ENCODE measurements around the gene FLT1.

FLT1 gene

GRCh38 chr13:28306325-28306724 lies 188.6 kb downstream of the FLT1 start:
- DNase-seq: no peak

- no peak for DNase-seq
Measured at GRCh38 chr13:28301839-28302238, 193.1 kb downstream of the FLT1 start.

- no peak for DNase-seq
Measured at GRCh38 chr13:28299916-28300315, 195.0 kb downstream of the FLT1 start.

GRCh38 chr13:28297341-28297740 lies 197.6 kb downstream of the FLT1 start:
- DNase-seq: no peak

- DNase-seq: no peak
Measured at GRCh38 chr13:28286263-28286662, 208.7 kb downstream of the FLT1 start.

GRCh38 chr13:28283600-28283999 lies 211.3 kb downstream of the FLT1 start:
- no peak for DNase-seq

- DNase-seq: no peak
Measured at GRCh38 chr13:28282451-28282850, 212.5 kb downstream of the FLT1 start.

GRCh38 chr13:28273919-28274318 lies 221.0 kb downstream of the FLT1 start:
- no peak for DNase-seq

GRCh38 chr13:28271056-28271840 lies 223.7 kb downstream of the FLT1 start:
- DNase-seq: no peak

GRCh38 chr13:28268800-28269223 lies 226.1 kb downstream of the FLT1 start:
- peak; percentile 90 to 91 for DNase-seq

- no peak for DNase-seq
Measured at GRCh38 chr13:28267497-28267896, 227.4 kb downstream of the FLT1 start.

- DNase-seq: no peak
Measured at GRCh38 chr13:28258417-28258816, 236.5 kb downstream of the FLT1 start.

- no peak for DNase-seq
Measured at GRCh38 chr13:28257305-28257704, 237.6 kb downstream of the FLT1 start.

GRCh38 chr13:28252547-28252946 lies 242.4 kb downstream of the FLT1 start:
- no peak for DNase-seq

- no peak for DNase-seq
Measured at GRCh38 chr13:28251466-28251865, 243.5 kb downstream of the FLT1 start.

GRCh38 chr13:28250542-28250941 lies 244.4 kb downstream of the FLT1 start:
- DNase-seq: no peak

All from AML-193 (cell line).